Measurements from ENCODE around the gene AQP2. TPM values are rescaled to one million over a fixed set of nuclear protein-coding genes. Genes with fewer than 3 reads are reported as not detected.

Gene AQP2
- total and polyA plus RNA-seq, 4 donors: not detected

- DNase-seq: no peak
- no peak overlapping the region for H3K9ac ChIP-seq (ENCODE audit: insufficient read depth in 1 of 2, low read length in 2 of 2)
Measured at GRCh38 chr12:49953961-49954846, 3.7 kb downstream of the AQP2 start.

DNA sequence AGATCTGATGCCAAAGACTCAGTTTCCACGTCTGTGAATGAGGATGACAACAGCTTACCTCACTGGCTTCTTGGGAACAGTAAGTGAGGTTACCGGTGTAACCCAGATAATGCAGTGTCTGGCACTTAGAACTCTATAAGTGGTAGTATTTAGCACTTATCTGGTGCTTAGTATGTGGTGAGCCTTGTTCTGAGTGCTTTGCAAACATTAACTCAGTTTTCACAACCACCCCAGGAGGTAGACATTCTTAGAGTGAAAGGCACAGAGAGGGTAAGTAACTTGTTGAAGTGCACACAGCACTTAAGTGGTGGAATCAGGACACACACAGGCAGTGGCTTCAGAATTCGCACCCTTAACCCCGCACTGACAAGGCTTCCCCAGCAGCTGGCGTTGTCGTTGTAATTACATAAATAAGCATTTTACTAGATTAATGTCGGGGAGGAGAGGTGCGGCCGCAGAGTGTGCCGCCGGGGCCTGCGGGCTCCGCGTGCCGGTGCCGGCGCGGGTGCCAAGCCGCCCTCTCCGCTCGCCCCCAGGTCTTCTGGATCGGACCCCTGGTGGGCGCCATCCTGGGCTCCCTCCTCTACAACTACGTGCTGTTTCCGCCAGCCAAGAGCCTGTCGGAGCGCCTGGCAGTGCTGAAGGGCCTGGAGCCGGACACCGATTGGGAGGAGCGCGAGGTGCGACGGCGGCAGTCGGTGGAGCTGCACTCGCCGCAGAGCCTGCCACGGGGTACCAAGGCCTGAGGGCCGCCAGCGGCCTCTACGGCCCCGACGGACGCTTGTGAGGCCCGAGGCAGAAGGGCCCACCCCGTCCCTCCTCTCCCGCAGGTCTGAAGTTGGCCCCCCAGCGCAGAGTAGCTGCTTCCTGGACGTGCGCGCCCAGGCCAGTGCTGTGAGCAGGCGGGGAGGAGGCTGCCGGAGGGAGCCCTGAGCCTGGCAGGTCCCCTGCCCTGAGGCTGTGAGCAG, 4.6 kb downstream of the AQP2 start:
- H3K27ac ChIP-seq (ENCODE audit: low read depth in 1 of 2, low read length in 1 of 2): no peak overlapping the region
- WGBS, 2 donors: 13 to 24% methylated on average over 53 of the region's 53 CpGs
- no peaks in the 10 kb centered on the region for H3K36me3 ChIP-seq (ENCODE audit: control insufficient read depth in 4 of 4, insufficient read depth in 4 of 4, low read length in 4 of 4)
- ATAC-seq (ENCODE audit: insufficient read depth, low FRiP score) (peak; percentile 36), DNase-seq (peak in 2 of 3 donors; percentile 43 to 51)
- H3K4me3 ChIP-seq: no peak overlapping the region
- H3K9me3 ChIP-seq (ENCODE audit: control insufficient read depth in 4 of 4, insufficient read depth in 3 of 4, low read length in 3 of 4): peaks cover 0 to 2% (median 0%) of the 10 kb centered on the region in 4 donors
- no peak overlapping the region for H3K9ac ChIP-seq (ENCODE audit: insufficient read depth in 1 of 2, low read length in 2 of 2)
- H3K27me3 ChIP-seq (ENCODE audit: control insufficient read depth in 3 of 3, insufficient read depth in 3 of 3, low read length in 2 of 3): peaks cover 0 to 39% (median 22%) of the 10 kb centered on the region in 3 donors
- peaks cover 0 to 9% (median 4%) of the 10 kb centered on the region in 5 donors for H3K4me1 ChIP-seq (ENCODE audit: control insufficient read depth in 5 of 5, insufficient read depth in 5 of 5, low read length in 5 of 5)
- no peak for TF ChIP-seq CTCF (IDR thresholded peaks at IDR 0.05; ENCODE audit: control extremely low read depth, extremely low read depth)

More at GRCh38 chr12:49953961-49954846, 3.7 kb downstream of the AQP2 start:
- no peak overlapping the region for H3K27ac ChIP-seq (ENCODE audit: low read depth in 1 of 2, low read length in 1 of 2)
- no peak for ATAC-seq (ENCODE audit: insufficient read depth, low FRiP score)
- H3K4me3 ChIP-seq: no peak overlapping the region
- no peak for TF ChIP-seq CTCF (IDR thresholded peaks at IDR 0.05; ENCODE audit: control extremely low read depth, extremely low read depth)
- H3K4me1 ChIP-seq (ENCODE audit: control insufficient read depth in 5 of 5, insufficient read depth in 5 of 5, low read length in 5 of 5): peaks cover 0 to 4% (median 3%) of the 10 kb centered on the region in 5 donors
- H3K27me3 ChIP-seq (ENCODE audit: control insufficient read depth in 3 of 3, insufficient read depth in 3 of 3, low read length in 2 of 3): peaks cover 0 to 31% (median 13%) of the 10 kb centered on the region in 3 donors
- WGBS, 2 donors: 65 to 69% methylated on average over 21 of the region's 21 CpGs
- no peaks in the 10 kb centered on the region for H3K36me3 ChIP-seq (ENCODE audit: control insufficient read depth in 4 of 4, insufficient read depth in 4 of 4, low read length in 4 of 4)
- H3K9me3 ChIP-seq (ENCODE audit: control insufficient read depth in 4 of 4, insufficient read depth in 3 of 4, low read length in 3 of 4): peaks cover 0 to 2% (median 0%) of the 10 kb centered on the region in 4 donors

DNA sequence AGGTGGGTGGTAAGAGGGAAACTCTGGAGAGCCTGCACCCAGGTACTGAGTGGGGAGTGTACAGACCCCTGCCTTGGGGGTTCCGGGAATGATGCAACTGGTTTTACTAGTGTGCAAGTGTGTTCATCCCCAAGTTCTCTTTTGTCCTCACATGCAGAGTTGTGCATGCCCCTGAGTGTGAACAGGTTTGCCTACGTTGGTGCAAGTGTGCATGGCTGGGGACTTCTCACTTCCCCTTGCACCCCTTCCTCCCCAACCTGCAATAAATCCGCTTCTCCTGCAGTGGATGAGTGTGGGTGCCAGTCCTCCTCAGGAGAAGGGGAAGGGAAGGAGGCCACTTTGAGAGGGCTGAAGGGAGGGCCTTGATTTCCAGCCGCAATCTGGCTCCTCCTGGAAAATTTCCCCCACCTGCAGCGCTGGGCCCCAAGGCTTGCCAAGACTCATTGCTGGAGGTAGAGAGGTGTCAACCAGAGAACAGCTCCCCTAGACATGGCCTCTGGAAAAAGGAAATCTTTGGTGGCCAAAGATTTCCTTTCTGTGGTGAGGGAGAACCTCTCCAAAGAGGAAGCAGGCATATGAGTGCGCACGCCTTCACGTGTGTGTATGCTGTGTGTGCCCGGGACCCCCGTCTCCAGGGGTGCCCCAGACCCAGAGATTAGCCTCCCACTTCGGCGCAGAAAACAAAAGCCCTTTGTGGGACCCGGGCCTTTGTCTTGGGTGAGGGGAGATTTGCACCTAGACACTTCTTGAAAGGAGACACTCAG, 5.5 kb downstream of the AQP2 start:
- Histone ChIP-seq H3K36me3 (ENCODE audit: control insufficient read depth in 4 of 4, insufficient read depth in 4 of 4, low read length in 4 of 4) (no peaks in the 10 kb centered on the region), H3K4me3 (no peak overlapping the region), H3K27me3 (ENCODE audit: control insufficient read depth in 3 of 3, insufficient read depth in 3 of 3, low read length in 2 of 3) (peaks cover 0 to 47% (median 31%) of the 10 kb centered on the region in 3 donors), H3K27ac (ENCODE audit: low read depth in 1 of 2, low read length in 1 of 2) (no peak overlapping the region), H3K4me1 (ENCODE audit: control insufficient read depth in 5 of 5, insufficient read depth in 5 of 5, low read length in 5 of 5) (peaks cover 0 to 17% (median 7%) of the 10 kb centered on the region in 5 donors), H3K9ac (ENCODE audit: insufficient read depth in 1 of 2, low read length in 2 of 2) (no peak overlapping the region), H3K9me3 (ENCODE audit: control insufficient read depth in 4 of 4, insufficient read depth in 3 of 4, low read length in 3 of 4) (peaks cover 0 to 2% (median 0%) of the 10 kb centered on the region in 4 donors)
- TF ChIP-seq CTCF (IDR thresholded peaks at IDR 0.05; ENCODE audit: control extremely low read depth, extremely low read depth): no peak
- DNase-seq: no peak
- no peak for ATAC-seq (ENCODE audit: insufficient read depth, low FRiP score)
- WGBS, 2 donors: 41 to 45% methylated on average over 13 of the region's 13 CpGs

All from lung (tissue), 12 donors.